HCT116 (cell line): ENCODE data around the gene FBXL14. TPM values are rescaled to one million over a fixed set of nuclear protein-coding genes. Genes with fewer than 3 reads are reported as not detected.

ENCODE experiments used
- ATAC-seq: fragments of 200-7000 bp; cut with Tn5 transposase; 2 replicates; pipeline ENCODE4 v1.9.1; 2020; ENCODE audit warnings: mild to moderate bottlenecking, moderate library complexity
- BruUV-seq: library from RNA; stranded (reverse); fragments of 400-500 nt; replicated peaks from 2 replicates; lab custom pipeline; 2021; lab: Mats Ljungman, UMichigan
- CTCF ChIA-PET: fragments of 300-600 bp; sonication (Branson Sonifier 250); formaldehyde crosslinking; loops from one replicate; lab custom pipeline; 2021; ENCODE audit warnings: antibody characterized with exemption; lab: Charles Lee
- POLR2A ChIA-PET: fragments of 300-600, 350-600 bp; sonication (Branson Sonifier 250); formaldehyde crosslinking; loops from one replicate; lab custom pipeline; 2021; ENCODE audit warnings: antibody characterized with exemption; lab: Charles Lee
- RAD21 ChIA-PET, 2 experiments: fragments of 300-600 bp; sonication (Branson Sonifier 250); formaldehyde crosslinking; loops; one replicate each; lab custom pipeline; 2023; ENCODE audit warnings: low total read pairs in 2 of 2; ENCODE audit not compliant: uncharacterized antibody in 2 of 2, unreplicated experiment in 2 of 2, low non-redundant PET in 1 of 2; lab: Charles Lee
- DNase-seq: peaks from one replicate; pipeline ENCODE4 v3.0.0-alpha.2; 2010; ENCODE audit warnings: low read depth, low spot score
- H2AFZ ChIP-seq: fragments of 200-600 bp; shearing (Covaris generic), sonication (generic); 2 replicates; pipeline ENCODE4 v1.6.1; 2017; ENCODE audit warnings: low read depth, mixed run types, mixed read lengths, antibody characterized with exemption, low read length; ENCODE audit not compliant: poor library complexity, severe bottlenecking
- H3K27ac ChIP-seq: 2 replicates; pipeline ENCODE4 v1.5.1; 2012; ENCODE audit warnings: low read depth, low read length
- H3K27me3 ChIP-seq: fragments of 200-600 bp; sonication (generic); 2 replicates; pipeline ENCODE4 v1.6.1; 2016; ENCODE audit warnings: mixed run types, low read length, mixed read lengths; ENCODE audit not compliant: insufficient read depth
- H3K36me3 ChIP-seq, 2 experiments: fragments of 200-500 bp in 1 of 2; fragments of 200-600 bp in 1 of 2; sonication (Bioruptor generic) in 1 of 2; sonication (generic) in 1 of 2; 2 replicates each; pipeline versions ENCODE4 v1.5.1 to v1.6.1; 2014 to 2016; ENCODE audit warnings: low read length in 2 of 2, inconsistent platforms in 1 of 2, mixed read lengths in 1 of 2, mixed run types in 1 of 2; ENCODE audit not compliant: insufficient read depth in 2 of 2, control insufficient read depth in 1 of 2
- H3K4me1 ChIP-seq, 2 experiments: fragments of 200-600 bp in 1 of 2; sonication (generic) in 1 of 2; 2 replicates each; pipeline versions ENCODE4 v1.5.1 to v1.6.1; 2012 to 2017; ENCODE audit warnings: low read length in 2 of 2, inconsistent platforms in 1 of 2, mild to moderate bottlenecking in 1 of 2, mixed read lengths in 1 of 2, mixed run types in 1 of 2, moderate library complexity in 1 of 2; ENCODE audit not compliant: insufficient read depth in 2 of 2, control insufficient read depth in 1 of 2
- H3K4me2 ChIP-seq: fragments of 200-600 bp; sonication (generic); 2 replicates; pipeline ENCODE4 v1.6.1; 2017; ENCODE audit warnings: mixed run types, low read length, mixed read lengths
- H3K4me3 ChIP-seq, 2 experiments: fragments of 200-600 bp in 1 of 2; sonication (generic) in 1 of 2; replicated peaks in 1 of 2; 2 replicates each; pipeline ENCODE4 v1.5.1; 2011 to 2016; ENCODE audit warnings: low read length in 2 of 2, control low read depth in 1 of 2, low read depth in 1 of 2, mild to moderate bottlenecking in 1 of 2, mixed read lengths in 1 of 2, mixed run types in 1 of 2
- H3K79me2 ChIP-seq: fragments of 200-600 bp; sonication (generic); 2 replicates; pipeline ENCODE4 v1.6.1; 2017; ENCODE audit warnings: mild to moderate bottlenecking, mixed run types, low read length, moderate library complexity, mixed read lengths; ENCODE audit not compliant: insufficient read depth
- H3K9ac ChIP-seq: fragments of 200-600 bp; sonication (generic); 2 replicates; pipeline ENCODE4 v1.6.1; 2016; ENCODE audit warnings: low read length, mixed read lengths
- H3K9me2 ChIP-seq: fragments of 200-600 bp; sonication (generic), shearing (Covaris generic); 2 replicates; pipeline ENCODE4 v1.6.1; 2017; ENCODE audit warnings: mixed run types, mild to moderate bottlenecking, moderate library complexity; ENCODE audit not compliant: insufficient read depth
- H3K9me3 ChIP-seq, 2 experiments: fragments of 200-500 bp in 1 of 2; fragments of 200-600 bp in 1 of 2; sonication (Bioruptor generic) in 1 of 2; sonication (generic) in 1 of 2; 2 replicates each; pipeline ENCODE4 v1.6.1; 2014 to 2017; ENCODE audit warnings: low read length in 2 of 2, mixed read lengths in 2 of 2, inconsistent platforms in 1 of 2, low read depth in 1 of 2, mild to moderate bottlenecking in 1 of 2, mixed run types in 1 of 2, moderate library complexity in 1 of 2; ENCODE audit not compliant: control insufficient read depth in 1 of 2, insufficient read depth in 1 of 2
- H4K20me1 ChIP-seq: fragments of 200-600 bp; sonication (generic), shearing (Covaris generic); 2 replicates; pipeline ENCODE4 v1.6.1; 2017; ENCODE audit warnings: mixed run types, mild to moderate bottlenecking, moderate library complexity; ENCODE audit not compliant: insufficient read depth
- CBX3 ChIP-seq: IDR thresholded peaks from 2 replicates; pipeline ENCODE4 v1.6.1; 2012; ENCODE audit warnings: low read depth
- CEBPB ChIP-seq: IDR thresholded peaks from 2 replicates; pipeline ENCODE4 v1.6.1; 2012; ENCODE audit warnings: low read depth
- EGR1 ChIP-seq: IDR thresholded peaks from 2 replicates; pipeline ENCODE4 v1.6.1; 2012; ENCODE audit warnings: low read depth
- FOSL1 ChIP-seq: IDR thresholded peaks from 2 replicates; pipeline ENCODE4 v1.6.1; 2012; ENCODE audit warnings: low read depth
- JUND ChIP-seq: IDR thresholded peaks from 2 replicates; pipeline ENCODE4 v1.6.1; 2012
- RAD21 ChIP-seq: IDR thresholded peaks from 2 replicates; pipeline ENCODE4 v1.6.1; 2012; ENCODE audit warnings: low read depth, mild to moderate bottlenecking
- REST ChIP-seq: IDR thresholded peaks from 2 replicates; pipeline ENCODE4 v1.6.1; 2012; ENCODE audit warnings: low read depth
- YY1 ChIP-seq: IDR thresholded peaks from 2 replicates; pipeline ENCODE4 v1.6.1; 2011; ENCODE audit warnings: low read length, low read depth, moderate library complexity, mild to moderate bottlenecking; ENCODE audit not compliant: insufficient replicate concordance; ENCODE audit errors: extremely low read depth
- ZBTB33 ChIP-seq: IDR thresholded peaks from 2 replicates; pipeline ENCODE4 v1.6.1; 2011; ENCODE audit warnings: mild to moderate bottlenecking, low read length, moderate library complexity; ENCODE audit not compliant: insufficient replicate concordance; ENCODE audit errors: extremely low read depth
- intact Hi-C: fragments of 100-400 bp; cut with micrococcal nuclease; formaldehyde crosslinking; loops from 2 replicates; pipeline ENCODE4 v1.10.0; 2022
- total RNA-seq: library from RNA; stranded (reverse); gene quantifications from one replicate; pipeline ENCODE4 v1.2.1, GENCODE V29; 2021; ENCODE audit not compliant: unreplicated experiment
- TF ChIP-seq, protein P1 (sequence below), 3 experiments: fragments of 200-600 bp in 1 of 3; sonication (generic) in 1 of 3; IDR thresholded peaks in 2 of 3; conservative IDR thresholded peaks in 1 of 3; 2 replicates each; pipeline ENCODE4 v1.5.1; 2012 to 2017; ENCODE audit warnings: low read depth in 2 of 3, low read length in 2 of 3, antibody characterized with exemption in 1 of 3, borderline replicate concordance in 1 of 3, control low read depth in 1 of 3, mild to moderate bottlenecking in 1 of 3, mixed read lengths in 1 of 3, mixed run types in 1 of 3, moderate library complexity in 1 of 3; ENCODE audit not compliant: insufficient read depth in 1 of 3

Gene FBXL14
- total RNA-seq, 1 experiment from 2014 or later = 19.0 TPM

DNA sequence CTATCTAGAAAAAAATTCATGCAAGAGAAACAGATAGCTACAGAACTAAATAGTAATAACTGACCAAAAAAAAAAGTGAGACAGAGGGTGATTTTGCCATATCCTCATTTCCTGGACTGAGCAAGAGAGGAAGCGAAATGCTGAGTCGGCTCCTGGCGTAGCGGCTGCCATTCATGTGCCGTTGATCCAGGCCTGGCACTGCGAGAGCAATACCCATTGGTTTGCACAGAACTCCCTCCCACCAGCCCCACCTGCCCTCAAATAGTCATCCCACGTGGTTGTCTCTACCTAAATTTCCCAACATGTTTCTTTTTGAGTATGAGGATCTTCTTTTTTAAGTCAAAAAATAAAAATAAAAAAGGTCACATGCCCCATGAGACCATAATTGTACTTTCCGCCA, 25.2 kb upstream of the FBXL14 start:
- H3K4me3 ChIP-seq = no peak overlapping the region
- no peak overlapping the region for H3K9ac ChIP-seq
- ChIA-PET RAD21 (no interaction called here), POLR2A (interaction anchor here (0.6 kb wide), 1 partner anchor 362 kb away, joined by 3 read pairs; no protein-coding TSS in a partner anchor), CTCF (interaction anchor here (0.6 kb wide), 1 partner anchor 607 kb away, joined by 3 read pairs; no protein-coding TSS in a partner anchor)
- no peaks in the 10 kb centered on the region for H3K4me1 ChIP-seq
- BruUV-seq = no TSS peak
- no peak overlapping the region for H3K4me2 ChIP-seq
- no peaks in the 10 kb centered on the region for H4K20me1 ChIP-seq
- no peaks in the 10 kb centered on the region for H3K27me3 ChIP-seq
- TF ChIP-seq EGR1 = no peak
- no peak for TF ChIP-seq JUND
- no peak for TF ChIP-seq CBX3
- TF ChIP-seq YY1 = no peak
- TF ChIP-seq FOSL1 = no peak
- no peak for TF ChIP-seq REST
- no peak for TF ChIP-seq CEBPB
- no peak for TF ChIP-seq RAD21
- TF ChIP-seq, protein P1, sequence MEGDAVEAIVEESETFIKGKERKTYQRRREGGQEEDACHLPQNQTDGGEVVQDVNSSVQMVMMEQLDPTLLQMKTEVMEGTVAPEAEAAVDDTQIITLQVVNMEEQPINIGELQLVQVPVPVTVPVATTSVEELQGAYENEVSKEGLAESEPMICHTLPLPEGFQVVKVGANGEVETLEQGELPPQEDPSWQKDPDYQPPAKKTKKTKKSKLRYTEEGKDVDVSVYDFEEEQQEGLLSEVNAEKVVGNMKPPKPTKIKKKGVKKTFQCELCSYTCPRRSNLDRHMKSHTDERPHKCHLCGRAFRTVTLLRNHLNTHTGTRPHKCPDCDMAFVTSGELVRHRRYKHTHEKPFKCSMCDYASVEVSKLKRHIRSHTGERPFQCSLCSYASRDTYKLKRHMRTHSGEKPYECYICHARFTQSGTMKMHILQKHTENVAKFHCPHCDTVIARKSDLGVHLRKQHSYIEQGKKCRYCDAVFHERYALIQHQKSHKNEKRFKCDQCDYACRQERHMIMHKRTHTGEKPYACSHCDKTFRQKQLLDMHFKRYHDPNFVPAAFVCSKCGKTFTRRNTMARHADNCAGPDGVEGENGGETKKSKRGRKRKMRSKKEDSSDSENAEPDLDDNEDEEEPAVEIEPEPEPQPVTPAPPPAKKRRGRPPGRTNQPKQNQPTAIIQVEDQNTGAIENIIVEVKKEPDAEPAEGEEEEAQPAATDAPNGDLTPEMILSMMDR (IDR thresholded peaks at IDR 0.05 in 2 of 3, conservative IDR thresholded peaks at IDR 0.05 in 1 of 3; ENCODE audit: borderline replicate concordance in 1 of 3, insufficient read depth in 1 of 3, low read depth in 2 of 3, low read length in 2 of 3) = no peak
- no peak for TF ChIP-seq ZBTB33
- H3K9me3 ChIP-seq = no peaks in the 10 kb centered on the region
- H2AFZ ChIP-seq = no peak overlapping the region
- no peak for ATAC-seq
- H3K79me2 ChIP-seq = no peaks in the 10 kb centered on the region
- no peak overlapping the region for H3K27ac ChIP-seq
- no peaks in the 10 kb centered on the region for H3K9me2 ChIP-seq
- DNase-seq = no peak
- intact Hi-C loops = no loop called here
- H3K36me3 ChIP-seq = no peaks in the 10 kb centered on the region
